GM12878 (cell line): ENCODE measurements around the gene CCDC61. TPM values are rescaled to one million over a fixed set of nuclear protein-coding genes. Genes with fewer than 3 reads are reported as not detected.

Source experiments
- ATAC-seq: fragments of 200-7000 bp; cut with Tn5 transposase; 3 replicates; pipeline ENCODE4 v1.9.1; 2020; ENCODE audit warnings: mild to moderate bottlenecking, moderate library complexity
- BruUV-seq: library from RNA; stranded (reverse); fragments of 400-500 nt; replicated peaks from 2 replicates; lab custom pipeline; 2021; lab: Mats Ljungman, UMichigan
- CTCF ChIA-PET: fragments of 300-600 bp; sonication (Branson Sonifier 250); formaldehyde crosslinking; extraction: SDS; loops from one replicate; lab custom pipeline; 2021; ENCODE audit warnings: inconsistent platforms; lab: Yijun Ruan, JAX
- POLR2A ChIA-PET: fragments of 350-600 bp; formaldehyde crosslinking; extraction: SDS; loops from one replicate; lab custom pipeline; 2021; ENCODE audit warnings: inconsistent platforms; lab: Charles Lee
- RAD21 ChIA-PET: fragments of 300-600 bp; sonication (Branson Sonifier 250); formaldehyde crosslinking; loops from one replicate; lab custom pipeline; 2023; ENCODE audit warnings: antibody characterized with exemption; ENCODE audit not compliant: unreplicated experiment; lab: Charles Lee
- SMC1A ChIA-PET: fragments of 300-600 bp; sonication (Branson Sonifier 250); formaldehyde crosslinking; loops from one replicate; lab custom pipeline; 2023; ENCODE audit not compliant: unreplicated experiment, uncharacterized antibody; lab: Charles Lee
- DNase-seq: peaks from one replicate; pipeline ENCODE4 v3.0.0-alpha.2; 2011; ENCODE audit warnings: low read depth, low spot score
- FAIRE-seq: peaks from 3 replicates; lab custom pipeline; 2011; peaks lifted over from hg19 to GRCh38; lab: Jason Lieb, UNC
- H2AFZ ChIP-seq: 2 replicates; pipeline ENCODE4 v1.6.0; 2011; ENCODE audit warnings: low read depth, low read length, control low read depth; ENCODE audit not compliant: control insufficient read depth
- H3K27ac ChIP-seq: 2 replicates; pipeline ENCODE4 v1.5.1; 2011; ENCODE audit warnings: control low read depth; ENCODE audit not compliant: control insufficient read depth, insufficient read depth
- H3K27me3 ChIP-seq, 2 experiments: replicated peaks in 1 of 2; 2 replicates each; pipeline versions ENCODE4 v1.6.0 to v1.6.1; 2011; ENCODE audit warnings: low read length in 1 of 2; ENCODE audit not compliant: control insufficient read depth in 2 of 2, insufficient read depth in 2 of 2
- H3K36me3 ChIP-seq, 2 experiments: 2 replicates each; pipeline ENCODE4 v1.5.1; 2011; ENCODE audit warnings: low read length in 1 of 2; ENCODE audit not compliant: control insufficient read depth in 2 of 2, insufficient read depth in 2 of 2
- H3K4me1 ChIP-seq: 2 replicates; pipeline ENCODE4 v1.6.1; 2011; ENCODE audit warnings: mild to moderate bottlenecking, low read length, moderate library complexity, mixed read lengths; ENCODE audit not compliant: control insufficient read depth, insufficient read depth
- H3K4me2 ChIP-seq: 2 replicates; pipeline ENCODE4 v1.6.0; 2011; ENCODE audit warnings: control low read depth; ENCODE audit not compliant: control insufficient read depth, insufficient read depth
- H3K4me3 ChIP-seq: fragments of 200-600 bp; sonication (generic); 2 replicates; pipeline ENCODE4 v1.5.1; 2016
- H3K79me2 ChIP-seq: 2 replicates; pipeline ENCODE4 v1.6.0; 2011; ENCODE audit warnings: low read length; ENCODE audit not compliant: control insufficient read depth, insufficient read depth
- H3K9ac ChIP-seq: 2 replicates; pipeline ENCODE4 v1.8.0; 2011; ENCODE audit warnings: low read length, control low read depth, mixed read lengths; ENCODE audit not compliant: control insufficient read depth, insufficient read depth
- H3K9me3 ChIP-seq: replicated peaks from 3 replicates; pipeline ENCODE4 v1.5.1; 2011; ENCODE audit warnings: mild to moderate bottlenecking, low read length; ENCODE audit not compliant: control insufficient read depth, insufficient read depth
- H4K20me1 ChIP-seq: 2 replicates; pipeline ENCODE4 v1.6.0; 2011; ENCODE audit not compliant: control insufficient read depth, insufficient read depth
- ASH2L ChIP-seq: fragments of 300-600, 200-600 bp; sonication (generic); IDR thresholded peaks from 2 replicates; pipeline ENCODE4 v1.6.1; 2017; ENCODE audit warnings: low read depth, mild to moderate bottlenecking, borderline replicate concordance
- EP300 ChIP-seq, 2 experiments: fragments of 150-350 bp in 1 of 2; IDR thresholded peaks; 2 replicates each; pipeline ENCODE4 v1.6.1; 2011 to 2012; ENCODE audit warnings: low read depth in 2 of 2, low read length in 2 of 2, borderline replicate concordance in 1 of 2, improper control_type of control experiment in 1 of 2, inconsistent platforms in 1 of 2; ENCODE audit not compliant: control insufficient read depth in 1 of 2
- FOXK2 ChIP-seq: fragments of 450-650 bp; IDR thresholded peaks from 2 replicates; pipeline ENCODE4 v1.6.1; 2017; ENCODE audit warnings: mild to moderate bottlenecking, moderate library complexity
- IKZF1 ChIP-seq: fragments of 450-650 bp; conservative IDR thresholded peaks from 2 replicates; pipeline ENCODE4 v1.6.1; 2017; ENCODE audit warnings: antibody characterized with exemption, mild to moderate bottlenecking
- NR2C2 ChIP-seq: IDR thresholded peaks from 2 replicates; pipeline ENCODE4 v1.6.1; 2011; ENCODE audit warnings: borderline replicate concordance, low read depth; ENCODE audit not compliant: control insufficient read depth, insufficient read length
- POLR2AphosphoS2 ChIP-seq: IDR thresholded peaks from 2 replicates; pipeline ENCODE4 v1.6.1; 2011; ENCODE audit warnings: low read depth, mild to moderate bottlenecking, low read length, improper control_type of control experiment, moderate library complexity
- RB1 ChIP-seq: fragments of 450-650 bp; formaldehyde crosslinking; IDR thresholded peaks from 2 replicates; pipeline ENCODE4 v1.6.1; 2017; ENCODE audit warnings: mild to moderate bottlenecking, borderline replicate concordance
- SUPT20H ChIP-seq: IDR thresholded peaks from 2 replicates; pipeline ENCODE4 v1.6.1; 2011; ENCODE audit warnings: low read depth, mild to moderate bottlenecking, low read length, moderate library complexity, borderline replicate concordance; ENCODE audit not compliant: control insufficient read depth
- WGBS: methylation state at CpG from one replicate; pipeline ENCODE4 v1.1.6; 2016; ENCODE audit warnings: low lambda C conversion rate; ENCODE audit not compliant: insufficient replicate concordance, insufficient coverage; ENCODE audit errors: missing lambda C conversion rate; 5-methylcytosine and 5-hydroxymethylcytosine counted together
- in situ Hi-C: fragments of 300-500 bp; cut with MboI; formaldehyde crosslinking; loops from 9 replicates; pipeline ENCODE4 v1.14.3; 2018; ENCODE audit warnings: mixed read lengths
- intact Hi-C: fragments of 100-400 bp; cut with micrococcal nuclease; formaldehyde crosslinking; loops from one replicate; pipeline ENCODE4 v1.14.2; 2022; ENCODE audit not compliant: unreplicated experiment
- polyA plus RNA-seq, 11 experiments: library from polyadenylated mRNA; depleted of rRNA in 4 of 11; unstranded in 6 of 11; stranded (reverse) in 5 of 11; fragments of >200 nt; fragmentation: Nextera tagmentation in 4 of 11; fragmentation: Illumina TruSeq in 1 of 11; extraction: Ambion mirVana in 4 of 11; extraction: Trizol in 1 of 11; gene quantifications; 1 replicate in 1 of 11; 2 replicates in 10 of 11; pipeline versions ENCODE4 v1.2.1 to v1.2.3, GENCODE V29; 2011 to 2016; ENCODE audit warnings: inconsistent platforms in 2 of 11, missing spikeins in 2 of 11, low read depth in 1 of 11
- total RNA-seq, 4 experiments: library from RNA; depleted of rRNA in 3 of 4; stranded (reverse); fragments of >200 nt in 3 of 4; fragmentation: Illumina TruSeq in 1 of 4; extraction: Trizol in 1 of 4; gene quantifications; 2 replicates each; pipeline versions ENCODE4 v1.2.1 to v1.2.3, GENCODE V29; 2013 to 2021
- TF ChIP-seq, protein P1 (sequence below): fragments of 450-650 bp; IDR thresholded peaks from 2 replicates; pipeline ENCODE4 v1.6.1; 2017; ENCODE audit warnings: mild to moderate bottlenecking
- TF ChIP-seq, protein P2 (sequence below): IDR thresholded peaks from 2 replicates; pipeline ENCODE4 v1.6.1; 2012; ENCODE audit warnings: low read depth, low read length, improper control_type of control experiment
- TF ChIP-seq, protein P3 (sequence below): IDR thresholded peaks from 2 replicates; pipeline ENCODE4 v1.6.1; 2012; ENCODE audit warnings: low read depth, low read length, improper control_type of control experiment
- TF ChIP-seq, protein P4 (sequence below): fragments of 450-650 bp; IDR thresholded peaks from 2 replicates; pipeline ENCODE4 v1.6.1; 2014; ENCODE audit warnings: mild to moderate bottlenecking
- TF ChIP-seq, protein P5 (sequence below): fragments of 450-650 bp; IDR thresholded peaks from 2 replicates; pipeline ENCODE4 v1.6.1; 2018; ENCODE audit warnings: borderline replicate concordance, mild to moderate bottlenecking; ENCODE audit not compliant: partially characterized antibody
- TF ChIP-seq, protein P6 (sequence below): fragments of 450-650 bp; IDR thresholded peaks from 2 replicates; pipeline ENCODE4 v1.6.1; 2017; ENCODE audit warnings: borderline replicate concordance

The CCDC61 gene
- total and polyA plus RNA-seq, 10 of the 15 experiments (the other 5 are each of a cell fraction or from before 2014, with no cell fraction given), result 0.27 to 27.1 (median 8.7) TPM

DNA sequence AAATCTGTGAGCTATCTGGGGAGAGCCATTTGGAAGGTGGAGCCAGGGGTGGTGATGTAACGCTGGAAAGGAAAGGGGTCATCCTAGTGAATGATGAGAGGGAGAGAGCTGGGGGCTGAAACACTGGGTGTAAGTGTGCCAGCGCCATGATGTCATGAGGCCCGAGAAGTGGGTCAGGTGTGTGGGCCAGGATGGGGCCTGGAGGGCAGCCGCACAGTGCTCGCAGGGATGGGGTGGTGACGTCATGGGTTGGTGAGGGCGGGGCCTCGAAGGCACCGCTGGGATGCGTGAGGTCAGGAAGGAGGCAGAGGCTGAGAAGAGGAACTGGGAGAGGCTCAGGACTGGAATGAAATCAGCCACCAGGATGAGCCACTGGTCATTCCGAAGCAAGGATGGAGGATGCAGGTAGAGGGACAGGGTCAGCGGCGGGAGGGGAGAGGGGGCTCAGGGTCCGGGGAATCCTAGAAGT, 4.4 kb downstream of the CCDC61 start:
- ChIA-PET RAD21 (no interaction called here), SMC1A (no interaction called here), CTCF (interaction anchor here (0.8 kb wide), 1 partner anchor 29 kb away, joined by 4 read pairs; no protein-coding TSS in a partner anchor), POLR2A (no interaction called here)
- Histone ChIP-seq H3K9ac (no peak overlapping the region), H3K4me3 (no peak overlapping the region), H3K79me2 (peaks cover 9% of the 10 kb centered on the region), H4K20me1 (no peaks in the 10 kb centered on the region), H3K4me2 (peak overlapping the region; percentile 74), H3K27me3 (no peaks in the 10 kb centered on the region), H3K36me3 (no peaks in the 10 kb centered on the region), H3K4me1 (peaks cover 14% of the 10 kb centered on the region), H3K9me3 (no peaks in the 10 kb centered on the region; the same call in 2 of the 3 replicates), H3K27ac (no peak overlapping the region), H2AFZ (no peak overlapping the region)
- FAIRE-seq (no peak), ATAC-seq (no peak), DNase-seq (no peak)
- in situ Hi-C loops, result no loop called here
- 77% methylated on average over 13 of the region's 14 CpGs for WGBS
- no TSS peak for BruUV-seq
- intact Hi-C loops, result loop anchor here (10.0 kb wide), 1 partner anchor 185 kb away; the partner anchor contains the start of gene RSPH6A
- no peak for TF ChIP-seq RB1
- TF ChIP-seq POLR2AphosphoS2, result no peak
- no peak for TF ChIP-seq IKZF1
- TF ChIP-seq, protein P1, sequence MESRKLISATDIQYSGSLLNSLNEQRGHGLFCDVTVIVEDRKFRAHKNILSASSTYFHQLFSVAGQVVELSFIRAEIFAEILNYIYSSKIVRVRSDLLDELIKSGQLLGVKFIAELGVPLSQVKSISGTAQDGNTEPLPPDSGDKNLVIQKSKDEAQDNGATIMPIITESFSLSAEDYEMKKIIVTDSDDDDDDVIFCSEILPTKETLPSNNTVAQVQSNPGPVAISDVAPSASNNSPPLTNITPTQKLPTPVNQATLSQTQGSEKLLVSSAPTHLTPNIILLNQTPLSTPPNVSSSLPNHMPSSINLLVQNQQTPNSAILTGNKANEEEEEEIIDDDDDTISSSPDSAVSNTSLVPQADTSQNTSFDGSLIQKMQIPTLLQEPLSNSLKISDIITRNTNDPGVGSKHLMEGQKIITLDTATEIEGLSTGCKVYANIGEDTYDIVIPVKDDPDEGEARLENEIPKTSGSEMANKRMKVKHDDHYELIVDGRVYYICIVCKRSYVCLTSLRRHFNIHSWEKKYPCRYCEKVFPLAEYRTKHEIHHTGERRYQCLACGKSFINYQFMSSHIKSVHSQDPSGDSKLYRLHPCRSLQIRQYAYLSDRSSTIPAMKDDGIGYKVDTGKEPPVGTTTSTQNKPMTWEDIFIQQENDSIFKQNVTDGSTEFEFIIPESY, result no peak
- TF ChIP-seq, protein P2, sequence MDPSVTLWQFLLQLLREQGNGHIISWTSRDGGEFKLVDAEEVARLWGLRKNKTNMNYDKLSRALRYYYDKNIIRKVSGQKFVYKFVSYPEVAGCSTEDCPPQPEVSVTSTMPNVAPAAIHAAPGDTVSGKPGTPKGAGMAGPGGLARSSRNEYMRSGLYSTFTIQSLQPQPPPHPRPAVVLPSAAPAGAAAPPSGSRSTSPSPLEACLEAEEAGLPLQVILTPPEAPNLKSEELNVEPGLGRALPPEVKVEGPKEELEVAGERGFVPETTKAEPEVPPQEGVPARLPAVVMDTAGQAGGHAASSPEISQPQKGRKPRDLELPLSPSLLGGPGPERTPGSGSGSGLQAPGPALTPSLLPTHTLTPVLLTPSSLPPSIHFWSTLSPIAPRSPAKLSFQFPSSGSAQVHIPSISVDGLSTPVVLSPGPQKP, result no peak
- TF ChIP-seq, protein P3, sequence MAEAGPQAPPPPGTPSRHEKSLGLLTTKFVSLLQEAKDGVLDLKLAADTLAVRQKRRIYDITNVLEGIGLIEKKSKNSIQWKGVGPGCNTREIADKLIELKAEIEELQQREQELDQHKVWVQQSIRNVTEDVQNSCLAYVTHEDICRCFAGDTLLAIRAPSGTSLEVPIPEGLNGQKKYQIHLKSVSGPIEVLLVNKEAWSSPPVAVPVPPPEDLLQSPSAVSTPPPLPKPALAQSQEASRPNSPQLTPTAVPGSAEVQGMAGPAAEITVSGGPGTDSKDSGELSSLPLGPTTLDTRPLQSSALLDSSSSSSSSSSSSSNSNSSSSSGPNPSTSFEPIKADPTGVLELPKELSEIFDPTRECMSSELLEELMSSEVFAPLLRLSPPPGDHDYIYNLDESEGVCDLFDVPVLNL, result no peak
- TF ChIP-seq, protein P4, sequence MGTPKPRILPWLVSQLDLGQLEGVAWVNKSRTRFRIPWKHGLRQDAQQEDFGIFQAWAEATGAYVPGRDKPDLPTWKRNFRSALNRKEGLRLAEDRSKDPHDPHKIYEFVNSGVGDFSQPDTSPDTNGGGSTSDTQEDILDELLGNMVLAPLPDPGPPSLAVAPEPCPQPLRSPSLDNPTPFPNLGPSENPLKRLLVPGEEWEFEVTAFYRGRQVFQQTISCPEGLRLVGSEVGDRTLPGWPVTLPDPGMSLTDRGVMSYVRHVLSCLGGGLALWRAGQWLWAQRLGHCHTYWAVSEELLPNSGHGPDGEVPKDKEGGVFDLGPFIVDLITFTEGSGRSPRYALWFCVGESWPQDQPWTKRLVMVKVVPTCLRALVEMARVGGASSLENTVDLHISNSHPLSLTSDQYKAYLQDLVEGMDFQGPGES, result no peak
- TF ChIP-seq ASH2L, result no peak
- TF ChIP-seq EP300 (IDR thresholded peaks at IDR 0.05; ENCODE audit: borderline replicate concordance in 1 of 2, control insufficient read depth in 1 of 2, low read depth in 2 of 2, low read length in 2 of 2), result no peak
- no peak for TF ChIP-seq NR2C2
- no peak for TF ChIP-seq SUPT20H
- TF ChIP-seq, protein P5, sequence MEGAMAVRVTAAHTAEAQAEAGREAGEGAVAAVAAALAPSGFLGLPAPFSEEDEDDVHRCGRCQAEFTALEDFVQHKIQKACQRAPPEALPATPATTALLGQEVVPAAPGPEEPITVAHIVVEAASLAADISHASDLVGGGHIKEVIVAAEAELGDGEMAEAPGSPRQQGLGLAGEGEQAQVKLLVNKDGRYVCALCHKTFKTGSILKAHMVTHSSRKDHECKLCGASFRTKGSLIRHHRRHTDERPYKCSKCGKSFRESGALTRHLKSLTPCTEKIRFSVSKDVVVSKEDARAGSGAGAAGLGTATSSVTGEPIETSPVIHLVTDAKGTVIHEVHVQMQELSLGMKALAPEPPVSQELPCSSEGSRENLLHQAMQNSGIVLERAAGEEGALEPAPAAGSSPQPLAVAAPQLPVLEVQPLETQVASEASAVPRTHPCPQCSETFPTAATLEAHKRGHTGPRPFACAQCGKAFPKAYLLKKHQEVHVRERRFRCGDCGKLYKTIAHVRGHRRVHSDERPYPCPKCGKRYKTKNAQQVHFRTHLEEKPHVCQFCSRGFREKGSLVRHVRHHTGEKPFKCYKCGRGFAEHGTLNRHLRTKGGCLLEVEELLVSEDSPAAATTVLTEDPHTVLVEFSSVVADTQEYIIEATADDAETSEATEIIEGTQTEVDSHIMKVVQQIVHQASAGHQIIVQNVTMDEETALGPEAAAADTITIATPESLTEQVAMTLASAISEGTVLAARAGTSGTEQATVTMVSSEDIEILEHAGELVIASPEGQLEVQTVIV, result no peak
- TF ChIP-seq, protein P6, sequence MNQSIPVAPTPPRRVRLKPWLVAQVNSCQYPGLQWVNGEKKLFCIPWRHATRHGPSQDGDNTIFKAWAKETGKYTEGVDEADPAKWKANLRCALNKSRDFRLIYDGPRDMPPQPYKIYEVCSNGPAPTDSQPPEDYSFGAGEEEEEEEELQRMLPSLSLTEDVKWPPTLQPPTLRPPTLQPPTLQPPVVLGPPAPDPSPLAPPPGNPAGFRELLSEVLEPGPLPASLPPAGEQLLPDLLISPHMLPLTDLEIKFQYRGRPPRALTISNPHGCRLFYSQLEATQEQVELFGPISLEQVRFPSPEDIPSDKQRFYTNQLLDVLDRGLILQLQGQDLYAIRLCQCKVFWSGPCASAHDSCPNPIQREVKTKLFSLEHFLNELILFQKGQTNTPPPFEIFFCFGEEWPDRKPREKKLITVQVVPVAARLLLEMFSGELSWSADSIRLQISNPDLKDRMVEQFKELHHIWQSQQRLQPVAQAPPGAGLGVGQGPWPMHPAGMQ, result no peak
- TF ChIP-seq FOXK2, result no peak
